HG02678 (cell line): ENCODE results near the gene MVD.

Experiments
- ATAC-seq: cut with Tn5 transposase; IDR thresholded peaks from one replicate; pipeline ENCODE4 v1.9.1; 2021; ENCODE audit warnings: mild to moderate bottlenecking, moderate library complexity; ENCODE audit not compliant: unreplicated experiment

MVD gene

GRCh38 chr16:88630433-88630832 lies 32.5 kb downstream of the MVD start:
- ATAC-seq, result no peak

- ATAC-seq, result no peak
These were observed 33.1 kb downstream of the MVD start for GRCh38 chr16:88629835-88630234.

GRCh38 chr16:88628512-88628974 lies 34.3 kb downstream of the MVD start:
- no peak for ATAC-seq

GRCh38 chr16:88627531-88628411 lies 35.1 kb downstream of the MVD start:
- ATAC-seq, result no peak

- ATAC-seq, result no peak
These were observed 36.2 kb downstream of the MVD start for GRCh38 chr16:88626646-88627045.

- no peak for ATAC-seq
These were observed 37.8 kb downstream of the MVD start for GRCh38 chr16:88624977-88625576.

- ATAC-seq, result no peak
These were observed 38.4 kb downstream of the MVD start for GRCh38 chr16:88624481-88624880.

GRCh38 chr16:88623858-88624257 lies 39.0 kb downstream of the MVD start:
- ATAC-seq, result no peak

- no peak for ATAC-seq
These were observed 40.0 kb downstream of the MVD start for GRCh38 chr16:88622866-88623265.

- ATAC-seq, result no peak
These were observed 40.8 kb downstream of the MVD start for GRCh38 chr16:88622125-88622524.

GRCh38 chr16:88619859-88620815 lies 42.8 kb downstream of the MVD start:
- no peak for ATAC-seq

GRCh38 chr16:88618956-88619667 lies 43.8 kb downstream of the MVD start:
- no peak for ATAC-seq

GRCh38 chr16:88618182-88618955 lies 44.5 kb downstream of the MVD start:
- no peak for ATAC-seq

- ATAC-seq, result no peak
These were observed 45.4 kb downstream of the MVD start for GRCh38 chr16:88617268-88618031.

GRCh38 chr16:88616736-88617135 lies 46.2 kb downstream of the MVD start:
- no peak for ATAC-seq

GRCh38 chr16:88616320-88616719 lies 46.6 kb downstream of the MVD start:
- ATAC-seq, result no peak

- no peak for ATAC-seq
These were observed 47.9 kb downstream of the MVD start for GRCh38 chr16:88614818-88615580.
